ENCODE results near the gene BCL2L12.
A peak's percentile ranks its signal among the peaks of the same experiment; 100 is the strongest.
"Not testable (repeated sequence)": the region's sequence is repeated elsewhere in the genome, so short reads cannot be mapped to it uniquely, and the experiment has no call there.

BCL2L12 gene, protein sequence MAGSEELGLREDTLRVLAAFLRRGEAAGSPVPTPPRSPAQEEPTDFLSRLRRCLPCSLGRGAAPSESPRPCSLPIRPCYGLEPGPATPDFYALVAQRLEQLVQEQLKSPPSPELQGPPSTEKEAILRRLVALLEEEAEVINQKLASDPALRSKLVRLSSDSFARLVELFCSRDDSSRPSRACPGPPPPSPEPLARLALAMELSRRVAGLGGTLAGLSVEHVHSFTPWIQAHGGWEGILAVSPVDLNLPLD

DNA sequence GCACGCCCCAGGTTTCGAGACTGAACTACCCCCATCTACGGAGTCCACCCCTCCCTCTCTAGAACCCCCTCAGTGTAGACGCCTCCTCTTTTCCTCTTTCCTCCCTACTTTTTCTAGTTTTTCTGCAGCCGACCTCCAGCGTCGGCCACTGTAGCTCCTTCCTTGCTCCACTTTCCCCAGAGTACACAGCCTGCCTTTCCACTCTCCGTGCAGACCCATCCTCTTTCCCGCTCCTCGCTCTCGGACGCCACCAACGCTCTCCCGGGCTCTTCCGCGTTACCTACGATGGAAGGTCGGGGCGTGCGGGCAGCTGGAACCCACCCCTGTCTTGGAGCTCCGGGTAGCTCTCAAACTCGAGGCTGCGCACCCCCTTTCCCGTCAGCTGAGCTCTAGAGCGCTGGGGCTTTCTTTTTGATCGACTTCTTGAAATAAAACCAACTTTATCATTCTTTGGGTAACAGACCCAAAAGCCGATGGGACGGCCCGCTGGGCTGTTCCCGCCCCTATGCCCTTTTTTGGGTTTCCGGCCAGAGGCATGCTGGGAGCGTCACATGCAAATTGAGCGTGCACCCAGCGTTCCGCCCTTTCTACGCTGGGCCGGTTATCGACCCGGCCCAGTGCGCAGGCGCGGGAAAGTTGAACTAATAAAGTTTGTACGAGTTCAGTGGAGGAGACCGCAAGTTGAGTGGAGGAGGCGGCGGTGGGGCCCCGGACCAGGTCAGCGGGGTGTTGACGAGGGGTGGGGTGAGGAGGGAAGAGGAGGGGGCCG lies at the start of gene BCL2L12, which contains the start of gene IRF3:
Gene BCL2L12 (plus strand): TSS at position 583 of the 769 bp plus-strand sequence. CDS start 760 bp downstream, outside the sequence.
Gene IRF3 (minus strand): TSS at position 507 of the 769 bp plus-strand sequence. CDS start 1,019 bp downstream, outside the sequence.
- Mint-ChIP-seq H3K4me3 (peak within 1 kb of the TSS; percentile 97), H3K27me3 (no peaks in the 10 kb centered on the region), H3K4me1 (ENCODE audit: low read depth) (peaks cover 39% of the 10 kb centered on the region), H3K27ac (peak within 1 kb of the TSS; percentile 93), H3K36me3 (ENCODE audit: low read depth) (peaks cover 30% of the 10 kb centered on the region), H3K9me3 (no peaks in the 10 kb centered on the region)

DNA sequence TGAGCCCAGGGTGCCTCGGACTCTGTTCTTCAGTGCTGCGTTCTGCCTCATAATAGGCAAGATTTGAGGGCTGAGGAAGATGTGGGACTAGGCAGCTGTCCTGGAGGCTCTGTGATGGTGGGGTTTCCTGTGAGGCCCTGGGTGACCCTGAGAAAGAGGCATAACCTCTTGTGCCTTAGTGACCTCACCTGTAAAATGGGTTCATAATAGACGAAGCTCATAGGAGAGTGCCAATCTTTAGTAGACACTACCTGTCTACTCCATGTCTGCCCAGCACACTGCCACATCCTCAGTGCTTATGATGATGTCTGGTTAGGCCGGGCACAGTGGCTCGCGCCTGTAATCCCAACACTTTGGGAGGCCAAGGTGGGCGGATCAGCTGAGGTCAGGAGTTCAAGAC lies 49.2 kb upstream of the BCL2L12 start:
- H3K27me3 Mint-ChIP-seq = no peaks in the 10 kb centered on the region
- H3K4me1 Mint-ChIP-seq (ENCODE audit: low read depth) = peaks cover 23% of the 10 kb centered on the region

DNA sequence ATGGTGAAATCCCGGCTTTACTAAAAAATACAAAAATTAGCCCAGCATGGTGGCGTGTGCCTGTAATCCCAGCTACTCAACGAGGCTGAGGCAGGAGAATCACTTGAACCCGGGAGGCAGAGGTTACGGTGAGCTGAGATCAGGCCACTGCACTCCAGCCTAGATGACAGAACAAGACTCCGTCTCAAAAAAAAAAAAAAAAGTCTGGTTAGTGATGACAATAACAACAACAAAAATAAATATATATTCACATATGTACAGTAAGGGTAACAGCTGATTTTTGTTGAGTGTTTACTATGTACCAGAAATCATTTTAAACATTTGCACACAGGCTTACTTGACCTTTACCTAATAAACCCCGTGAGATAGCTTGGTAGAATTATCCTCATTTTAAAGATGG lies 48.8 kb upstream of the BCL2L12 start:
- Mint-ChIP-seq H3K4me1 (ENCODE audit: low read depth) (peaks cover 23% of the 10 kb centered on the region), H3K4me3 (no peak overlapping the region), H3K36me3 (ENCODE audit: low read depth) (peaks cover 36% of the 10 kb centered on the region), H3K27ac (no peak overlapping the region), H3K27me3 (no peaks in the 10 kb centered on the region), H3K9me3 (no peaks in the 10 kb centered on the region)

More for the DNA sequence above, 49.2 kb upstream of the BCL2L12 start:
- Mint-ChIP-seq H3K27ac (no peak overlapping the region), H3K36me3 (ENCODE audit: low read depth) (peaks cover 36% of the 10 kb centered on the region), H3K9me3 (no peaks in the 10 kb centered on the region), H3K4me3 (no peak overlapping the region)

DNA sequence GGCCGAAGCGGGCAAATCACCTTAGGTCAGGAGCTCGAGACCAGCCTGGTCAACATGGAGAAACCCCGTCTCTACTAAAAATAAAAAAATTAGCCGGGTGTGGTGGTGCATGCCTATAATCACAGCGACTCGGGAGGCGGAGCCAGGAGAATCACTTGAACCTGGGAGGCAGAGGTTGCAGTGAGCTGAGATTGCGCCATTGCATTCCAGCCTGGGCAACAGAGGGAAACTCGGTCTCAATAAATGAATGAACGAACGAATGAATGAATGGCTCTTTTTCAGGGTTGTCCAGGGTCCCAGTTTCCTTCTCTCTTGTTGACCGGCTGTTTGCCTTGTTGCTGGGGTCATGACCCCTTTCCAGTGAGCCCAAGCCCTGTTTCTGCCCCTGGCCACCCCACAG lies 47.9 kb upstream of the BCL2L12 start:
- H3K4me3 Mint-ChIP-seq, H3K9me3 Mint-ChIP-seq, H3K27me3 Mint-ChIP-seq: not testable (repeated sequence)
- Mint-ChIP-seq H3K36me3 (ENCODE audit: low read depth) (peaks cover 36% of the 10 kb centered on the region), H3K4me1 (ENCODE audit: low read depth) (peaks cover 19% of the 10 kb centered on the region), H3K27ac (peak overlapping the region; percentile 11)

DNA sequence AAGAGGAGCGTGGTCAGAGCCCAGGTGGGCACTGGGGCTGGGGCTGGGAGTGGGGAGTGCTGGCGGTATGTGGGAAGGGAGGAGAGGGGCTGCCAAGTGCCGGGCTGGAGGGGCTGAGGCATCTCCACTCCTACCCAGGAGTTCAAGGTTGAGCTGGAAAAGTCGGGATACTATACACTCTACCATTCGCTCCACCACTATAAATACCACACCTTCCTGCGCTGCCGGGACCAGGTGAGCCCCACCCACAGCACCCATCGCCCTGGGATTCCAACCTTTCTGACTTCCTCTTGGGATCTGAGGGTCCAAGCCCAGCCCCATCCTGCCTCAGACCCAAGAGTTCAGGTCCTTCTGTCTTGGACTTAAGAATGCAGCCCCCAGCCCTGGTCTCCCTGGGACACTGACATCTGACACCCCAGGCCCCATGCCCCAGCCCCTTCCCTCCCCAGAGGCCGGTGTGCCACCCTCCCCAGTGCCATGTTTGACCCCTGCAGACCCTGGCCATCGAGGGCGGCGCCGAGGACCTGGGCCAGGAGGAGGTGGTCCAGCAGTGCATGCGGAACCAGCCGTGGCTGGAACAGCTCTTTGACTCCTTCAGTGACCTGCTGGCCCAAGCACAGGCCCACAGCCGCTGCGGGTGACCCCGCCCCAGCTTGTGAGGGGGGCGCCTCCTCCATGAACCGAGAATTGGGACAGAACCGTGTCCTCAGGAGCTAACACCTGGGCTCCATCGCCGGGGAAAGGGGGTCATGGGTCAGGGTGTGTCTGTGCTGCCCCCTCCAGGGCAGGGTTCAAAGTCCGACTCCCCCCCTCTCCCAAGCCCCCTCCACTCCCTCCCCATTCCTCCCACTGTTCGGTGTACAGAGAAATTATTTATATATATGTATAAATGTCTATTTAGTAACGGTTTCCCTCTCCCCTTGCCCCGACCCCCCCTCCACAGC lies 40.5 kb upstream of the BCL2L12 start:
- Mint-ChIP-seq H3K4me3 (no peak overlapping the region), H3K9me3 (no peaks in the 10 kb centered on the region), H3K36me3 (ENCODE audit: low read depth) (peaks cover 6% of the 10 kb centered on the region), H3K27ac (no peak overlapping the region), H3K4me1 (ENCODE audit: low read depth) (no peaks in the 10 kb centered on the region), H3K27me3 (no peaks in the 10 kb centered on the region)

DNA sequence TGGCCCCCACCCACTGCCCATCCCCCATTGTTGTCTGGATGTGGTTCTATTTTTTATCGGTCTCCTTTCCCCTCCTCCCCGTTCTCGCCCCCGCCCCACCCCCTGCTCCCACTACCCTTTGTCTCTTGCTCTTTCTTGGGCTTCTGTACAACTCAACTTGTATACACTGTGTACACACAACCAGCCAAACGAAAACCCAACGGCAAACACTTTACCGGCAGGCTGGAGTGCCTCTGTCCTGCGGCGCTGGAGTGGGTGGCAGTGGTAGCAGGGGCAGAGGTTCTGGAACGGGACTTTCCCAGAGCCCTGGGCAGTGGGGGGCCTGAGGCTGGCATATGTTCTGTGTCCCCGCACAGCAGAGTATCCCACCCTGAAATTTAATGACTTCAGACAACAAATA lies 39.5 kb upstream of the BCL2L12 start:
- Mint-ChIP-seq H3K9me3 (no peaks in the 10 kb centered on the region), H3K27me3 (no peaks in the 10 kb centered on the region), H3K4me1 (ENCODE audit: low read depth) (no peaks in the 10 kb centered on the region), H3K4me3 (no peak overlapping the region), H3K36me3 (ENCODE audit: low read depth) (peaks cover 6% of the 10 kb centered on the region), H3K27ac (no peak overlapping the region)

DNA sequence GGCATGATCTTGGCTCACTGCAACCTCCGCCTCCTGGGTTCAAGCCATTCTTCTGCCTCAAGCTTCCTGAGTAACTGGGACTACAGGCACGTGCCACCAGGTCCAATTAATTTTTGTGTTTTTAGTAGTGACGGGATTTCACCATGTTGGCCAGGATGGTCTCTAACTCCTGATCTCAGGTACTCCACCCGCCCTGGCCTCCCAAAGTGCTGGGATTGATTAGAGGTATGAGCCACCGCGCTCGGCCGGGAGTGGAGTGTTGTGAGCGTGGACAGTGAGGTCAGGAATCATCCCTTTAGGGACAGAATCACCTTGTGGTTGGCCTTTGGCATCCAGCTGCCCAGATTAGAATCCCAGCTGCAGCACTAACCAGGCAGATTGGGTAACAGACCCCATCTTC lies 36.1 kb upstream of the BCL2L12 start:
- Mint-ChIP-seq H3K27ac (peak overlapping the region; percentile 50), H3K4me3 (no peak overlapping the region), H3K9me3 (no peaks in the 10 kb centered on the region), H3K4me1 (ENCODE audit: low read depth) (no peaks in the 10 kb centered on the region), H3K27me3 (no peaks in the 10 kb centered on the region), H3K36me3 (ENCODE audit: low read depth) (peaks cover 6% of the 10 kb centered on the region)

DNA sequence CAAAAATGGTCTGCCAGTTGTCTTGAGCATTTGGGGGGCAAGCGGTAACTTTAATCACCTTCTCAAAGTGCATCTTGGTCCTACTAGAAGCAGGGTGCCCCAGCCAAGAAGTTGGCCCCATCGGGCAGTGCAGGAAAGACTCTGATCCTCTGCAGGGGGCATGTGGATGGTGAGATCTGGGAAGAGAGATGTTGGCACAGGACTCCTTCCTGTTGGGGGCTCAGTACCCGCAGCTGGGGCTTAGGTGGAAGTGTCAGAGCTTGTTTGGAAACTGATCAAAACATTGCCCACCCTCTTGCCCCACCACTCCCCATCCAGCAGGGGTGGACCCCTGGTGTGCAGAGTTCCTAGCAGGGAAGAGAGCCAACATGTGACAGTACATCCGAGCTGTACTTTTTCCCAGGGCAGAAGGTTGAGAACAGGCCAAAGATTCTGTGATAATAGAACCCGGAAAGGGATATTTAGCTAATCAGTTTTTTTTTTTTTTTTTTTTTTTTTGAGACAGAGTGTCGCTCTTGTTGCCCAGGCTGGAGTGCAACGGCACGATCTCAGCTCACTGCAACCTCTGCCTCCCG lies 34.6 kb upstream of the BCL2L12 start:
- Mint-ChIP-seq H3K4me1 (ENCODE audit: low read depth) (no peaks in the 10 kb centered on the region), H3K27me3 (no peaks in the 10 kb centered on the region), H3K4me3 (no peak overlapping the region), H3K9me3 (no peaks in the 10 kb centered on the region), H3K27ac (peak overlapping the region; percentile 0), H3K36me3 (ENCODE audit: low read depth) (peaks cover 6% of the 10 kb centered on the region)

DNA sequence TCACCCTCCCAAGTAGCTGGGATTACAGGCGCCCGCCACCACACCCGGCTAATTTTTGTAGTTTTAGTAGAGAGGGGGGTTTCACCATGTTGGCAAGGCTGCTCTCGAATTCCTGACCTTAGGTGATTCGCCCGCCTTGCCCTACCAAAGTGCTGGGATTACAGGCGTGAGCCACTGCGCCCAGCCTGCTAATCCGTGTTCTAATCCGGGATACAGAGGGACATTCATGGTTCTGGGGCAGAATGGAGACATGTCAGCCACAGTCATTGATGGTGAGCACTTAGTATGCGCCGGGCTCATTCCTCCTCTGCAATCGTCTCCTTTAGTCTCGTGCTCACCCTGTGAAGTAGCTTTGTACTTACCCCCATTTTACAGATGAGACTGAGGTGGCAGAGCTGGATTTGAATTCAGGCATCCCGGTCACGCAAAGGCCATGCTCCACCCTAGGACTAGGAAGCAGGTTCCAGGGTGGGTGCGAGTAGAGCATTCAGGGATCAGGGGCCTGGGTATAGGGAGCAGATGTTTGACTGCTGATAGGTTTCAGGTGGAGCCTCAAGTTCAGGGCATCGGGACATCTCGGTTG lies 34.0 kb upstream of the BCL2L12 start:
- H3K4me1 Mint-ChIP-seq (ENCODE audit: low read depth) = no peaks in the 10 kb centered on the region
- no peak overlapping the region for H3K27ac Mint-ChIP-seq
- H3K9me3 Mint-ChIP-seq = no peaks in the 10 kb centered on the region
- peaks cover 6% of the 10 kb centered on the region for H3K36me3 Mint-ChIP-seq (ENCODE audit: low read depth)
- H3K27me3 Mint-ChIP-seq = no peaks in the 10 kb centered on the region
- H3K4me3 Mint-ChIP-seq = no peak overlapping the region

DNA sequence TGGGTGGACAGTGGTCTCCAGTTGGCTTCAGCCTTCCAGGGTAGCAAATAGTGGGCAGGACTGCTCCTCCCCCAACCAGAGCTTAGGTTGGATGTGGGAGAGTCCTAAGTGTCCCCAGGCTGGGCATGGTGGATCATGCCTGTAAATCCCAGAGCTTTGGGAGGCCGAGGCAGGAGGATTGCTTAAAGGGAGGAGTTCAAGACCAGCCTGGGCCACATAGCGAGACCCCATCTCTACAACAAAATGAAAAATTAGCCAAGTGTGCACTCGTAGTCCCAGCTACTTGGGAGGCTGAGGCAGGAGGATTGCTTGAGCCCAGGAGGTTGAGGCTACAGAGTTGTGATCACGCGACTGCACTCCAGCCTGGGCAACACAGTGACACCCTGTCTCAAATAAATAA lies 33.2 kb upstream of the BCL2L12 start:
- no peaks in the 10 kb centered on the region for H3K27me3 Mint-ChIP-seq
- no peak overlapping the region for H3K4me3 Mint-ChIP-seq
- H3K36me3 Mint-ChIP-seq (ENCODE audit: low read depth) = peaks cover 5% of the 10 kb centered on the region
- H3K9me3 Mint-ChIP-seq = no peaks in the 10 kb centered on the region
- peaks cover under 1% of the 10 kb centered on the region for H3K4me1 Mint-ChIP-seq (ENCODE audit: low read depth)
- H3K27ac Mint-ChIP-seq = no peak overlapping the region

DNA sequence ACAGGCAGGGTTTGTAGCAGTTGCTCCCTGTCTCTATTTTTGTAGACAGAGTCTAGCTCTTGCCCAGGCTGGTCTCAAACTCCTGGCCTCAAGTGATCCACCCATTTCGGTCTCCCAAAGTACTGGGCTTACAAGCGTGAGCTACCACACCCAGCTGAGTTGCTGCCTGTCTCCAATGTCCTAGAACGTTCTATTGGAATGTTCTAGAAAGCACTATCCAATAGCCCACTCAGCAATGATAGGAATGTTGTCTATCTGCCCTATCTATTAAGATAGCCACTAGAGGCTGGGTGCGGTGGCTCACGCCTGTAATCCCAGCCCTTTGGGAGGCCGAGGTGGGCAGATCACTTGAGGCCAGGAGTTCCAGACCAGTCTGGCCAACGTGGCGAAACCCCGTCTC lies 32.5 kb upstream of the BCL2L12 start:
- H3K4me3 Mint-ChIP-seq; H3K9me3 Mint-ChIP-seq; H3K4me1 Mint-ChIP-seq (ENCODE audit: low read depth); H3K27ac Mint-ChIP-seq; H3K36me3 Mint-ChIP-seq (ENCODE audit: low read depth); H3K27me3 Mint-ChIP-seq: not testable (repeated sequence)

DNA sequence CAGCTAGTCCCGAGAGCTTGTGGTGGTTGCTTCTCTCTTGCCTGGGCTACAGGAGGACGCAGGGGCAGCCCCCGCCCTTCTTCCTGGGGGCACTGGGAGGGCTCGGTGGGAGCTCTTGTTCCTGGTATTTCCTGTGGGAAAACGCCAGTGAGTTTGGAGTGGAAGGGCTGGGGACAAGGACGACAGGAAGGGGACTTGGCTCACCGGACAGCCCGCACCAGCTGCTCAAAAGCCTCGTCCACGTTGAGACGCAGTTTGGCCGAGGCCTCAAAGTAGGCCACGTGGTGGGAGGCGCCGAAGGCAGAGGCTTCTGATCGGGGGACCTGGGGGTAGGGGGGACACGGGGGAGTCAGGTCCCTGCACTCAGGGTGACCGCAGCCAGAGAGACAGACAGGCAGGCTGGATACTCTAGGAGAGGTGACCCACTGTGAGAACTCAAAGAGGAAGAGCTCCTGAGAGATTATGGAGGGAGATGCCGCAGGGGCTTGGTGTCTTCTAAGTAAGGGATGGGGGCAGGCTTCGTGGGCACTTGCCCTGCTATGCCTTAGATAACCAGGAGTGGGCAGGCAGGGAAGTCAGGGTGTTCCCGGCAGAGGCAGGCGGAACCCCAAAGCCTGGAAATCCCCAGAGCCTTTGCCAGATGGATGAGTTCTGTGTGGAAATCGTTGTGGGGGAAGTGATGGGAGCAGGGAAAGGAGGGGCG lies 30.1 kb upstream of the BCL2L12 start:
- H3K27me3 Mint-ChIP-seq = no peaks in the 10 kb centered on the region
- H3K4me1 Mint-ChIP-seq (ENCODE audit: low read depth) = peaks cover 19% of the 10 kb centered on the region
- H3K9me3 Mint-ChIP-seq = no peaks in the 10 kb centered on the region
- no peaks in the 10 kb centered on the region for H3K36me3 Mint-ChIP-seq (ENCODE audit: low read depth)
- H3K4me3 Mint-ChIP-seq = no peak overlapping the region
- no peak overlapping the region for H3K27ac Mint-ChIP-seq

DNA sequence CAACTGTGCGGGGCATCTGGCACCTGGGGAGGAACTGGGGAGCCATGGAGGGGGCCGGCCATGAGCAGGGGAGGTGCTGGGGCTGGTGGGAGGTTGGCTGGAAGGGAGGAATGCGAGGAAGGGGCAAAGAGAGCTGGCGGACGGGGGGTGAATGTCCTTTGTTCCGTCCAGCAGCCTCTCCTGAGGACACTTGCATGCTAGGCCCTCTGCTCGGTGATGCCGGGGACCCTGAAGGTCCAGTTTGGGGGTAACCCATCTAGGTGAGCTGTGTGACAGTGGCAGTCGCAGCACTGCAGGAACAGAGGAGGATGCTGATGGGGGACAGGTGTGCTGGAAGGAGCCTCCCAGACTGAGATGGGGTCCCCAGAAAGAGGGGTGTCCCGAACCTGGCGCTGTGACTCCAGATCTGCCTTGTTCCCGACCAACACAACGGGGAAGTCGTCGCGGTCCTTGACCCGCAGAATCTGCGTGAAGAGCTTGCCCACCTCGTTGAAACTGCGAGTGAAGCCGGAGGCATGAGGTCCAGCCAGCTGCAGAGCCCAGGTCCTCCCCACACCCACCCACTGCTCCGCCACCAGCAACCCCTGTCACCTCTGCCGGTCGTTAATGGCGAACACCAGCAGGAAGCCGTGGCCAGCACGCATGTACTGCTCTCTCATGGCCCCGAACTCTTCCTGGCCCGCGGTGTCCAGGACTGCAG lies 29.4 kb upstream of the BCL2L12 start:
- no peak overlapping the region for H3K27ac Mint-ChIP-seq

More for the DNA sequence above, 29.4 kb upstream of the BCL2L12 start:
- H3K27me3 Mint-ChIP-seq = no peaks in the 10 kb centered on the region
- H3K4me1 Mint-ChIP-seq (ENCODE audit: low read depth) = peaks cover 24% of the 10 kb centered on the region
- no peaks in the 10 kb centered on the region for H3K9me3 Mint-ChIP-seq
- no peaks in the 10 kb centered on the region for H3K36me3 Mint-ChIP-seq (ENCODE audit: low read depth)
- no peak overlapping the region for H3K4me3 Mint-ChIP-seq

Data from stimulated activated naive CD8-positive, alpha-beta T cell treated with anti-CD3 and anti-CD28 coated beads, Interleukin-15, Interleukin-2, amounts not matched to agents 100 ng/mL and 50 ng/mL, for 24 hours (primary cell).